RPMI7951 (cell line): ENCODE measurements around the gene SLC2A9. TPM values are rescaled to one million over a fixed set of nuclear protein-coding genes. Genes with fewer than 3 reads are reported as not detected.

ENCODE experiments used
- DNase-seq: peaks from one replicate; pipeline ENCODE4 v3.0.0-alpha.2; 2012; ENCODE audit warnings: low read depth
- total RNA-seq: library from RNA; depleted of rRNA; stranded (reverse); fragments of >200 nt; shearing (Covaris generic); gene quantifications from 2 replicates; pipeline ENCODE4 v1.2.3, GENCODE V29; 2014

The SLC2A9 gene
- total RNA-seq, 1 experiment from 2014 or later, result not detected

- no peak for DNase-seq
Observed at GRCh38 chr4:9893329-9894108, 127.8 kb downstream of the SLC2A9 start.

GRCh38 chr4:9891740-9892139 is 129.6 kb downstream of the SLC2A9 start:
- no peak for DNase-seq

GRCh38 chr4:9891056-9891455 is 130.2 kb downstream of the SLC2A9 start:
- no peak for DNase-seq

- no peak for DNase-seq
Observed at GRCh38 chr4:9889306-9889705, 132.0 kb downstream of the SLC2A9 start.

GRCh38 chr4:9885958-9886357 is 135.3 kb downstream of the SLC2A9 start:
- DNase-seq, result no peak

GRCh38 chr4:9880406-9881197 is 140.7 kb downstream of the SLC2A9 start:
- no peak for DNase-seq

- no peak for DNase-seq
Observed at GRCh38 chr4:9877123-9877522, 144.2 kb downstream of the SLC2A9 start.

- DNase-seq, result no peak
Observed at GRCh38 chr4:9875516-9875915, 145.8 kb downstream of the SLC2A9 start.

- no peak for DNase-seq
Observed at GRCh38 chr4:9874385-9874784, 146.9 kb downstream of the SLC2A9 start.

GRCh38 chr4:9870165-9870790 is 151.0 kb downstream of the SLC2A9 start:
- DNase-seq, result no peak

GRCh38 chr4:9867751-9868425 is 153.4 kb downstream of the SLC2A9 start:
- DNase-seq, result no peak

GRCh38 chr4:9866931-9867330 is 154.4 kb downstream of the SLC2A9 start:
- DNase-seq, result no peak

GRCh38 chr4:9861561-9861960 is 159.7 kb downstream of the SLC2A9 start:
- no peak for DNase-seq

GRCh38 chr4:9859810-9860209 is 161.5 kb downstream of the SLC2A9 start:
- no peak for DNase-seq

GRCh38 chr4:9849538-9849920 is 171.8 kb downstream of the SLC2A9 start:
- DNase-seq, result no peak

GRCh38 chr4:9847968-9848748 is 173.1 kb downstream of the SLC2A9 start:
- DNase-seq, result no peak

GRCh38 chr4:9845791-9846493 is 175.4 kb downstream of the SLC2A9 start:
- no peak for DNase-seq

- no peak for DNase-seq
Observed at GRCh38 chr4:9841072-9841471, 180.2 kb downstream of the SLC2A9 start.

GRCh38 chr4:9835430-9835829 is 185.9 kb downstream of the SLC2A9 start:
- no peak for DNase-seq

- no peak for DNase-seq
Observed at GRCh38 chr4:9833421-9833820, 187.9 kb downstream of the SLC2A9 start.

- no peak for DNase-seq
Observed at GRCh38 chr4:9832640-9833039, 188.7 kb downstream of the SLC2A9 start.
